Esophagus muscularis mucosa (tissue), 4 donors: ENCODE results near the gene DTX3.

Source experiments
- EP300 ChIP-seq: sonication (generic); formaldehyde crosslinking; IDR thresholded peaks from one replicate; pipeline ENCODE4 v1.6.1; 2017; ENCODE audit warnings: antibody characterized with exemption
- POLR2A ChIP-seq: fragments of 450-650 bp; IDR thresholded peaks from one replicate; pipeline ENCODE4 v1.6.1; 2017; ENCODE audit warnings: antibody characterized with exemption, moderate library complexity, mild to moderate bottlenecking, low read depth
- TF ChIP-seq, protein P1 (sequence below), 3 experiments: fragments of 200-600 bp in 2 of 3; fragments of 450-650 bp in 1 of 3; sonication (generic) in 2 of 3; IDR thresholded peaks; one replicate each; pipeline ENCODE4 v1.5.1; 2017 to 2019; ENCODE audit warnings: antibody characterized with exemption in 3 of 3, mild to moderate bottlenecking in 2 of 3, moderate library complexity in 1 of 3

DNA sequence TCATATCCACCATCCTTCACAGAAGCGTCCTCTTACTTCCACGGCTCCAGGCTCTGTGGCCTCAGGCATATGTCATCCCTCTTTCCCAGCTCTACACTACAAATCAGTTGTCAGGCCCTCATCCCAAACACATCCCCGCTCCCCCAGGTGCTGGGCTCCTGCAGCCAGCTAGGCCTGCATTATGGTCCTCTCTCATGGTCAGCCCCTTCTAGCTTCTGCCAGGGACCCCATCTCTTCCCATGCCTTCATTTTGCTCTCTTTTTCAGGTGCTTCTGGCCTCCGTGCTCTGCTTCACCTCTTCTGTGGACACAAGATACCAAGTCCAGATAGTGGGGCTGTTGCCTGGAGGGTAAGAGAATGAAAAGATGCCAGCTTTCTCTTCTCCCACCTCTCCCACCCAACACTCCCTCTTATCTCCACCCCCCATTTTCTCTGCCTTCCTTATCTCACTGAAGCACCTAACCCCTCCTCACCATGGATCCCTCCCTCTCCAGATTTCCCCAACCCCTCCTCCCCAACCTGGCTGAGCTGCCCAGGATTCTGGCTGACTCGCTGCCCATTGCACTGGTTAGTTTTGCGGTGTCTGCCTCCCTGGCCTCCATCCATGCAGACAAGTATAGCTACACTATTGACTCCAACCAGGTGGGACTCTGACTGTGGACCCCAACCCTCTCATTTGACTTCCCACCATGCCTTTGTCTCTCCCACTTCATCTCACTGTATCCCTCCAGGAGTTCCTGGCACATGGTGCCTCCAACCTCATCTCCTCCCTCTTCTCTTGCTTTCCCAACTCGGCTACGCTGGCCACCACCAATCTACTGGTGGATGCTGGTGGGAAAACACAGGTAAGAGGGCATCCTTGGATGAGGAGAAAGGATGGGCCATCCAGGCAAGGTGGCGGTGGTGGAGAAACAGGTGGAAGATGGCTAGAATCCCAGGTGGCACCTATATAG is 17.9 kb downstream of the DTX3 start:
- TF ChIP-seq, protein P1, sequence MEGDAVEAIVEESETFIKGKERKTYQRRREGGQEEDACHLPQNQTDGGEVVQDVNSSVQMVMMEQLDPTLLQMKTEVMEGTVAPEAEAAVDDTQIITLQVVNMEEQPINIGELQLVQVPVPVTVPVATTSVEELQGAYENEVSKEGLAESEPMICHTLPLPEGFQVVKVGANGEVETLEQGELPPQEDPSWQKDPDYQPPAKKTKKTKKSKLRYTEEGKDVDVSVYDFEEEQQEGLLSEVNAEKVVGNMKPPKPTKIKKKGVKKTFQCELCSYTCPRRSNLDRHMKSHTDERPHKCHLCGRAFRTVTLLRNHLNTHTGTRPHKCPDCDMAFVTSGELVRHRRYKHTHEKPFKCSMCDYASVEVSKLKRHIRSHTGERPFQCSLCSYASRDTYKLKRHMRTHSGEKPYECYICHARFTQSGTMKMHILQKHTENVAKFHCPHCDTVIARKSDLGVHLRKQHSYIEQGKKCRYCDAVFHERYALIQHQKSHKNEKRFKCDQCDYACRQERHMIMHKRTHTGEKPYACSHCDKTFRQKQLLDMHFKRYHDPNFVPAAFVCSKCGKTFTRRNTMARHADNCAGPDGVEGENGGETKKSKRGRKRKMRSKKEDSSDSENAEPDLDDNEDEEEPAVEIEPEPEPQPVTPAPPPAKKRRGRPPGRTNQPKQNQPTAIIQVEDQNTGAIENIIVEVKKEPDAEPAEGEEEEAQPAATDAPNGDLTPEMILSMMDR (IDR thresholded peaks at IDR 0.05), result no peak
- TF ChIP-seq POLR2A (no peak), EP300 (no peak)
